GM10248 (cell line): ENCODE data around the gene CIDEC.

ENCODE experiments used
- CTCF ChIA-PET: fragments of 300-600 bp; sonication (Branson Sonifier 250); formaldehyde crosslinking; extraction: SDS; loops from one replicate; lab custom pipeline; 2021; ENCODE audit warnings: antibody characterized with exemption; lab: Yijun Ruan, JAX
- POLR2A ChIA-PET: fragments of 350-650 bp; sonication (Branson Sonifier 250); formaldehyde crosslinking; extraction: SDS; loops from one replicate; lab custom pipeline; 2020; ENCODE audit warnings: antibody characterized with exemption; lab: Yijun Ruan, JAX
- DNase-seq: peaks from one replicate; pipeline ENCODE4 v3.0.0; 2012; ENCODE audit errors: extremely low spot score
- CTCF ChIP-seq: IDR thresholded peaks from 2 replicates; pipeline ENCODE4 v1.5.1; 2012; ENCODE audit warnings: mild to moderate bottlenecking, low read depth; ENCODE audit errors: extremely low read depth, missing control alignments, control extremely low read depth

CIDEC gene

DNA sequence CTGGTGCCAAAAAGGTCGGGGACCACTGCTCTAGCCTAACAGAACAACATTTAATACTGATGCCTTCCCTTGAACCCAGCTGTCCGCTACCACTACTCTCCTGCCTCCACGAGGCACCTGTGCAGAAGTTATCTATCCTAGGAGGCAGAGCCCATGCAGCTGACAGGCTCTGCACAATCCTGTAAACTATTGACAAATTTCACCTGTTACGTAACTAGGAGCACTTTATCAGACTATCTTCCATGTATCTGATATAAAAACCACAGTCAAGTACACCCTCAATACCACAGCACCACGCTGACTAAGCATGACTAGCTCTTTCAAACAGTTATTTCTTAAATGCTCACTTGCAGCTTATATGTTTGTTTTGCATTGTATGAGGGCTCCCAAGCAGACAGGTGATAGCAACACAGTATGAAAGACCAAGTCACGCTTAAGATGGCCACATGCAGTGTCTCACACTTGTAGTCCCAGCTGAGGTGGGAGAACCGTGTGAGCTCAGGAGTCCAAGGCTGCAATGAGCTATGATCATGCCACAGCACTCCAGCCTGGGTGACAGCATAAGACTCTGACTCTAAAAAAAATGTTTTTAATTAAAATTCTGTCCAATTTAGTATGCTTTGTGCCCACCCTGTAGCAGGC lies 32.4 kb upstream of the CIDEC start:
- TF ChIP-seq CTCF = no peak
- DNase-seq = no peak
- ChIA-PET POLR2A (no interaction called here), CTCF (interaction anchor here (1.0 to 4.6 kb wide), 7 partner anchors 9 to 409 kb away, joined by 3 to 41 read pairs (median 6); partner anchors contain the start of genes CRELD1 and IL17RE)

GRCh38 chr3:9911863-9912262 lies 31.8 kb upstream of the CIDEC start:
- TF ChIP-seq CTCF = no peak
- no peak for DNase-seq
- ChIA-PET CTCF (interaction anchor here (1.0 to 4.6 kb wide), 9 partner anchors 9 to 408 kb away, joined by 3 to 41 read pairs (median 5); partner anchors contain the start of genes CRELD1 and IL17RE), POLR2A (no interaction called here)

GRCh38 chr3:9909221-9910013 lies 29.4 kb upstream of the CIDEC start:
- ChIA-PET CTCF (interaction anchor here (1.3 kb wide), 1 partner anchor 24 kb away, joined by 3 read pairs; the partner anchor contains the start of gene CRELD1), POLR2A (interaction anchor here (0.6 kb wide), 1 partner anchor 9 kb away, joined by 7 read pairs; no protein-coding TSS in a partner anchor)
- no peak for TF ChIP-seq CTCF
- no peak for DNase-seq

DNA sequence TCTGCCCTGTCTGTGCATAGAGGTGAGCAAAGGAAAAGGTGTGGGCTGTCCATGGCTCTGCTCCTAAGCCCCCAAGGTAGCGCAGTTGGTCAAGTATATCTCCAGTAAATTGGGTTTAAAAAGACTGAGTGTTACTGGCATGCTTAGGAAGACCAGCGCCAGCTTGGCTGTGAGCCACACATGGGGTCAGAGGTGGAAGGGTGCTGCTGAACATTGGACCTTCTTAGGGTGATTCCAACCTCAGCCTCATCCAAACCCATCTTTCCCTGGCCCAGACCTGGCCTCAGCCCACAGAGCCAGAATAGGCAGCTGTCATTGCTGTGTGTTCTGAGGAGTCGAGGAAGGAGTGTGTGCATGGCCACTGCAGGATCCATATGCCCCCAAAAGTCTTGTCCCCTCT lies 28.2 kb upstream of the CIDEC start:
- ChIA-PET CTCF (interaction anchor here (1.2 to 2.2 kb wide), 2 partner anchors 8 to 25 kb away, joined by 3 to 9 read pairs; partner anchors contain the start of gene CRELD1), POLR2A (no interaction called here)
- no peak for TF ChIP-seq CTCF
- DNase-seq = no peak

DNA sequence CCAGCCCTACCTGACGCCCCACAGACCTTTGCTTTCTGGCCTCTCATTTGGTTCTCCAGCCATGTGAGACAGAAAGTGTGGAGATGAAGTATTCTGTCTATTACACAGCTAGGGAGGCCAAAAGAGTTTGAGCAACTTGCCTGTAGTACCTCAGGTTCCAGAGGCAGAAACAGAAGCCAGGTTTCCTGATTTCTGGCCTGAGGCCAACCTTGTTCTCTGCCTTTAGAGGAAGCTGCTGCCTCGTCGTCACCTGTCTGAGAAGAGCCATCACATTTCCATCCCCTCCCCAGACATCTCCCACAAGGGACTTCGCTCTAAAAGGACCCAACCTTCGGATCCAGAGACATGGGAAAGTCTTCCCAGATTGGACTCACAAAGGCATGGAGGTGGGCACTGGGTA lies 26.4 kb upstream of the CIDEC start:
- TF ChIP-seq CTCF = no peak
- CTCF ChIA-PET = interaction anchor here (2.2 kb wide), 1 partner anchor 26 kb away, joined by 9 read pairs; the partner anchor contains the start of gene CRELD1
- DNase-seq = no peak
- POLR2A ChIA-PET = interaction anchor here (1.0 kb wide), 1 partner anchor 13 kb away, joined by 3 read pairs; no protein-coding TSS in a partner anchor

DNA sequence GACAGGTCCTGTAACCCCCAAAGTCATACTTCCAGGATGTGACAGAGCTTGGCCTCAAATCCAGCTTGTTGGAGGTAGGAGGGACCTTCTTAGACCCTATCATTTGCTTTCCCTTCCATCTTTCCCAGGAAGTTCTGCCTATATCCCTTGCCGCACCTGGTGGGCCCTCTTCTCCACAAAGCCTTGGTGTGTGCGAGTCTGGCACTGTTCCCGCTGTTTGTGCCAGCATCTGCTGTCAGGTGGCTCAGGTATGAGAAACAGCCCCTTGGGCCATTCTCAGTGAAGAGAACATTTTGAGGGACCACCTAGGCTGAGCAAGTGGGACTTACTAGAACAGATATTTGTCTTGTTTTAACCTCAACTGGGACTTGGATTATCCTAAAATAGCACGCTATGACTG lies 23.9 kb upstream of the CIDEC start:
- TF ChIP-seq CTCF = no peak
- DNase-seq = no peak
- ChIA-PET POLR2A (no interaction called here), CTCF (interaction anchor here (3.5 kb wide), 1 partner anchor 9 kb away, joined by 25 read pairs; no protein-coding TSS in a partner anchor)
